Measurements from ENCODE around the gene FZD4.

DNA sequence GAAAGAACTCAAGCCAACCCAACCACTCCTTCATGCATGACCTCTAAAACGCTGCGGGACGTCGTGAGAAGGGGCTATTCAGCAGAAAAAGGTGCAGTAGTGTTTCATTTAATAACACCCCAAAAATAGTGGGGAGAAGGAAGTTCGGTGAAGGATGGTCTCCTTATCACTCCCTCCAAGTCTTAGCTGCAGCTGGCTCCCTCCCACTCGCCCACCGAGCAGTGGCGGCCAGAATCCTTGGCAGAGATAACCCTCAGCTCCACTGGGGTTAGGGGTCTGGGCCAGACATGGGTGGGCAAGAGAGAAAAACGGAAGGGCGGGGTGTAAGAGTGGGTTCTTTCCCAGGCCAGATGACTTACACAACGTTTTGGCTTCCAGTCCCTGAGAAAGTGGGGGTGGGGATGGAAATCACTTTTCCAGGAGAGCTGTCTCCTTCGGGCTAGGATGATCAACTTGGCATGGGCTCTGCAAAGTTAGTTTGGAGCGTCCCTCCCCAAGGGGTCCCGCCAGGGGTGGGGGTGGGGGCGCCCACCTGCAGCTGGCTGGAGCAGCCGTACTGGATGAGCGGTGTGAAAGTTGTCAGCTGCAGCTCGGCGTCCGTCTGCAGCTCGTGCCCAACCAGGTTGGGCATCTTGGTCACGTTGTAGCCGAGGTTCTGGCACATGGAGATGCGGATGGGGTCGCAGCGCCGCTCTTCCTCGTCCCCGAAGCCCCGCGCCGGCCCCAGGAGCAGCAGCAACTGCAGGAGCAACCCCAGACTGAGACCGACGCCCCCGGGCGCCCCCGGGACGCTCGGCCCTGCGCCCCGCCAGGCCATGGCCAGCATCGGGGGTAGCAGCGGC is 705 bp downstream of the FZD4 start:
- TF ChIP-seq POLR2AphosphoS5 (IDR thresholded peaks at IDR 0.05) (no peak), POLR2A (IDR thresholded peaks at IDR 0.05) (no peak)
- TF ChIP-seq, protein P1, sequence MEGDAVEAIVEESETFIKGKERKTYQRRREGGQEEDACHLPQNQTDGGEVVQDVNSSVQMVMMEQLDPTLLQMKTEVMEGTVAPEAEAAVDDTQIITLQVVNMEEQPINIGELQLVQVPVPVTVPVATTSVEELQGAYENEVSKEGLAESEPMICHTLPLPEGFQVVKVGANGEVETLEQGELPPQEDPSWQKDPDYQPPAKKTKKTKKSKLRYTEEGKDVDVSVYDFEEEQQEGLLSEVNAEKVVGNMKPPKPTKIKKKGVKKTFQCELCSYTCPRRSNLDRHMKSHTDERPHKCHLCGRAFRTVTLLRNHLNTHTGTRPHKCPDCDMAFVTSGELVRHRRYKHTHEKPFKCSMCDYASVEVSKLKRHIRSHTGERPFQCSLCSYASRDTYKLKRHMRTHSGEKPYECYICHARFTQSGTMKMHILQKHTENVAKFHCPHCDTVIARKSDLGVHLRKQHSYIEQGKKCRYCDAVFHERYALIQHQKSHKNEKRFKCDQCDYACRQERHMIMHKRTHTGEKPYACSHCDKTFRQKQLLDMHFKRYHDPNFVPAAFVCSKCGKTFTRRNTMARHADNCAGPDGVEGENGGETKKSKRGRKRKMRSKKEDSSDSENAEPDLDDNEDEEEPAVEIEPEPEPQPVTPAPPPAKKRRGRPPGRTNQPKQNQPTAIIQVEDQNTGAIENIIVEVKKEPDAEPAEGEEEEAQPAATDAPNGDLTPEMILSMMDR (IDR thresholded peaks at IDR 0.05): no peak

All from prostate gland (tissue), 2 donors.